CD14-positive monocyte (primary cell): Measurements from ENCODE around the gene SPSB3. TPM values are rescaled to one million over a fixed set of nuclear protein-coding genes. Genes with fewer than 3 reads are reported as not detected.

Experiments used
- DNase-seq, 3 donors: peaks; one replicate each; pipeline ENCODE4 v3.0.0-alpha.2; 2011 to 2022
- H2AFZ ChIP-seq: 2 replicates; pipeline ENCODE4 v1.6.0; 2012; ENCODE audit warnings: mild to moderate bottlenecking, low read depth, low read length, inconsistent platforms; ENCODE audit not compliant: insufficient read depth, poor library complexity, severe bottlenecking
- H3K27ac ChIP-seq, 2 donors: 1 replicate in 1 of 2; 2 replicates in 1 of 2; pipeline ENCODE4 v1.5.1; 2012 to 2013; ENCODE audit warnings: low read length in 2 of 2, control low read depth in 1 of 2, inconsistent platforms in 1 of 2, low read depth in 1 of 2, mild to moderate bottlenecking in 1 of 2
- H3K27me3 ChIP-seq, 2 donors: one replicate each; pipeline versions ENCODE4 v1.6.0 to v1.6.1; 2011 to 2013; ENCODE audit warnings: low read length in 2 of 2; ENCODE audit not compliant: control insufficient read depth in 2 of 2, insufficient read depth in 2 of 2
- H3K36me3 ChIP-seq, 2 donors: replicated peaks in 1 of 2; 1 replicate in 1 of 2; 2 replicates in 1 of 2; pipeline versions ENCODE4 v1.5.1 to v1.6.1; 2012 to 2013; ENCODE audit warnings: low read length in 2 of 2, control low read depth in 1 of 2, inconsistent platforms in 1 of 2, mild to moderate bottlenecking in 1 of 2; ENCODE audit not compliant: insufficient read depth in 2 of 2, control insufficient read depth in 1 of 2
- H3K4me1 ChIP-seq, 2 donors: 1 replicate in 1 of 2; 2 replicates in 1 of 2; pipeline versions ENCODE4 v1.5.1 to v1.6.1; 2012 to 2013; ENCODE audit warnings: low read length in 2 of 2, control low read depth in 1 of 2, inconsistent platforms in 1 of 2, mild to moderate bottlenecking in 1 of 2, moderate library complexity in 1 of 2; ENCODE audit not compliant: insufficient read depth in 2 of 2, control insufficient read depth in 1 of 2
- H3K4me2 ChIP-seq: replicated peaks from 2 replicates; pipeline ENCODE3; 2012; ENCODE audit warnings: low read length, moderate library complexity, mild to moderate bottlenecking; ENCODE audit not compliant: poor library complexity, severe bottlenecking; ENCODE audit errors: extremely low read depth
- H3K4me3 ChIP-seq, 3 experiments: fragments of 200-600 bp in 1 of 3; sonication (generic) in 1 of 3; replicated peaks in 1 of 3; 1 replicate in 2 of 3; 2 replicates in 1 of 3; pipeline ENCODE4 v1.5.1; 2011 to 2013; ENCODE audit warnings: low read length in 3 of 3, mild to moderate bottlenecking in 3 of 3, control low read depth in 2 of 3, low read depth in 2 of 3, inconsistent platforms in 1 of 3, moderate library complexity in 1 of 3
- H3K79me2 ChIP-seq: 2 replicates; pipeline ENCODE4 v1.6.0; 2012; ENCODE audit warnings: mild to moderate bottlenecking, control low read depth, inconsistent platforms, low read length, moderate library complexity; ENCODE audit not compliant: insufficient read depth
- H3K9ac ChIP-seq: 2 replicates; pipeline ENCODE4 v1.6.0; 2017; ENCODE audit warnings: low read length, mild to moderate bottlenecking; ENCODE audit not compliant: insufficient read depth, poor library complexity, severe bottlenecking
- H3K9me3 ChIP-seq, 2 donors: replicated peaks in 1 of 2; 1 replicate in 1 of 2; 2 replicates in 1 of 2; pipeline versions ENCODE4 v1.5.1 to v1.6.1; 2012 to 2013; ENCODE audit warnings: low read length in 2 of 2, control low read depth in 1 of 2; ENCODE audit not compliant: control insufficient read depth in 1 of 2, insufficient read depth in 1 of 2
- H4K20me1 ChIP-seq: 2 replicates; pipeline ENCODE4 v1.6.0; 2012; ENCODE audit warnings: mild to moderate bottlenecking, low read length, control low read depth, moderate library complexity; ENCODE audit not compliant: insufficient read depth
- H3K27ac Mint-ChIP-seq, 7 donors: one replicate each; pipeline ENCODE4 v1.8.0; 2020; ENCODE audit warnings: mild to moderate bottlenecking in 7 of 7, mixed read lengths in 7 of 7, moderate library complexity in 6 of 7, inconsistent platforms in 2 of 7
- H3K27me3 Mint-ChIP-seq, 3 donors: one replicate each; pipeline ENCODE4 v1.8.0; 2021 to 2022; ENCODE audit warnings: low read depth in 3 of 3, mild to moderate bottlenecking in 3 of 3, mixed read lengths in 3 of 3, moderate library complexity in 3 of 3, inconsistent platforms in 1 of 3
- H3K36me3 Mint-ChIP-seq, 2 donors: one replicate each; pipeline ENCODE4 v1.8.0; 2020; ENCODE audit warnings: mixed read lengths in 2 of 2, inconsistent platforms in 1 of 2, mild to moderate bottlenecking in 1 of 2
- H3K4me1 Mint-ChIP-seq: one replicate; pipeline ENCODE4 v1.8.0; 2020; ENCODE audit warnings: mild to moderate bottlenecking, mixed read lengths
- H3K4me3 Mint-ChIP-seq, 2 donors: one replicate each; pipeline ENCODE4 v1.8.0; 2020; ENCODE audit warnings: mild to moderate bottlenecking in 2 of 2, mixed read lengths in 2 of 2, moderate library complexity in 1 of 2
- H3K9me3 Mint-ChIP-seq, 7 donors: one replicate each; pipeline ENCODE4 v1.8.0; 2020 to 2022; ENCODE audit warnings: mixed read lengths in 7 of 7, mild to moderate bottlenecking in 6 of 7, moderate library complexity in 6 of 7, inconsistent platforms in 2 of 7
- WGBS: methylation state at CpG from one replicate; pipeline ENCODE4 v1.1.5; 2013; ENCODE audit warnings: missing lambda C conversion rate; ENCODE audit not compliant: insufficient coverage; 5-methylcytosine and 5-hydroxymethylcytosine counted together
- intact Hi-C, 2 donors: fragments of 100-400 bp; cut with micrococcal nuclease; formaldehyde crosslinking; loops; one replicate each; pipeline versions ENCODE4 v1.15.0 to v1.15.1; 2023
- polyA plus RNA-seq, 3 donors: library from polyadenylated mRNA; depleted of rRNA in 1 of 3; unstranded in 2 of 3; stranded (reverse) in 1 of 3; fragments of 300-500 nt in 2 of 3; fragments of >200 nt in 1 of 3; fragmentation: Illumina TruSeq in 2 of 3; gene quantifications; 1 replicate in 2 of 3; 2 replicates in 1 of 3; pipeline ENCODE4 v1.2.3, GENCODE V29; 2012 to 2021
- TF ChIP-seq, protein P1 (sequence below): fragments of 200-600 bp; IDR thresholded peaks from one replicate; pipeline ENCODE4 v1.8.0; 2022; ENCODE audit warnings: antibody characterized with exemption, mild to moderate bottlenecking

The SPSB3 gene
- polyA plus RNA-seq, 3 donors, result 36.8 to 151 (median 40.2) TPM

DNA sequence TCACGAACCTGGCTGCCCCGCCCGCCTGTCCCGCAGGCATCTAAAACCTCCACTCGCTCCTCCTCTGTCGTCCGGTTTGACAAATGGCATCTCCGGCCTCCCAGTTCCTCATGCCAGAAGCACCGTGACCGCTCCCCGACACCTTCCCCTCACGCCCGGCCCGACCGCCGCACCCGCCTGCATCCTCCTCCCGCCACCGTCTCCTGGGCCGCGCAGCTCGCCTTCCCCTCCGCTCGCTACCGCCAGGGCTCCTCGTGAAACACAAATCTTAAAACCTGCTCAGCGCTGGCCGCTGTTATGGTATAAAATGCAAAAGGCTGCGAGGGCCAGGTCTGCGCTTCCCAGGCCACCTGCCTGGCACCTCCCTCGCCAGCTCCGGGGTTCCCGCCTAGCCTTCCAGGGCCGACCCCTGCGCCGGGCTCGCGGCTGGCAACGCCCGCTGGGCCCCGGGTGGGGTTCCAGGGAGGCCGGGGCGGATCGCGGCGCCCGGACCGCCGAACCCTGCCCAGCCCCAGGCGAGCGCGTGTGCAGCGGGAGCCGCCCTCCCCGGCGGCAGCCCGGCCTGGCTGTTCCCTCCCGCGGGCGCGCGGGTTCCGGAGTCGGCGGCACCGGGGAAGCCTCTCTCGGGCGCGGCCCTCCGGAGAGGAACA is 488 bp downstream of the SPSB3 start:
- H3K27ac Mint-ChIP-seq, result peak overlapping the region; percentile 82 to 93 (median 86)
- TF ChIP-seq, protein P1, sequence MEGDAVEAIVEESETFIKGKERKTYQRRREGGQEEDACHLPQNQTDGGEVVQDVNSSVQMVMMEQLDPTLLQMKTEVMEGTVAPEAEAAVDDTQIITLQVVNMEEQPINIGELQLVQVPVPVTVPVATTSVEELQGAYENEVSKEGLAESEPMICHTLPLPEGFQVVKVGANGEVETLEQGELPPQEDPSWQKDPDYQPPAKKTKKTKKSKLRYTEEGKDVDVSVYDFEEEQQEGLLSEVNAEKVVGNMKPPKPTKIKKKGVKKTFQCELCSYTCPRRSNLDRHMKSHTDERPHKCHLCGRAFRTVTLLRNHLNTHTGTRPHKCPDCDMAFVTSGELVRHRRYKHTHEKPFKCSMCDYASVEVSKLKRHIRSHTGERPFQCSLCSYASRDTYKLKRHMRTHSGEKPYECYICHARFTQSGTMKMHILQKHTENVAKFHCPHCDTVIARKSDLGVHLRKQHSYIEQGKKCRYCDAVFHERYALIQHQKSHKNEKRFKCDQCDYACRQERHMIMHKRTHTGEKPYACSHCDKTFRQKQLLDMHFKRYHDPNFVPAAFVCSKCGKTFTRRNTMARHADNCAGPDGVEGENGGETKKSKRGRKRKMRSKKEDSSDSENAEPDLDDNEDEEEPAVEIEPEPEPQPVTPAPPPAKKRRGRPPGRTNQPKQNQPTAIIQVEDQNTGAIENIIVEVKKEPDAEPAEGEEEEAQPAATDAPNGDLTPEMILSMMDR, result no peak
- H3K27me3 Mint-ChIP-seq, result no peaks in the 10 kb centered on the region
- WGBS, result under 1% methylated on average over 70 of the region's 70 CpGs
- H3K27me3 ChIP-seq, result no peaks in the 10 kb centered on the region
- H3K79me2 ChIP-seq, result peaks cover 62% of the 10 kb centered on the region
- peak overlapping the region; percentile 84 for H3K9ac ChIP-seq
- H3K36me3 ChIP-seq, result peaks cover 24 to 27% of the 10 kb centered on the region in 2 donors
- intact Hi-C loops, result loop anchor here (1.0 to 10.0 kb wide), 7 partner anchors 9 to 357 kb away; partner anchors contain the start of genes FAHD1 (in 2 of the 2), HAGH (in 2 of the 2), MAPK8IP3 (in 1 of the 2) and MRPS34 (in 1 of the 2)
- peak overlapping the region; percentile 83 for H2AFZ ChIP-seq
- peak overlapping the region; percentile 85 to 91 for H3K4me3 Mint-ChIP-seq
- H3K4me1 Mint-ChIP-seq, result peaks cover 27% of the 10 kb centered on the region
- peaks cover 73% of the 10 kb centered on the region for H4K20me1 ChIP-seq
- peak overlapping the region; percentile 88 for H3K4me2 ChIP-seq
- no peaks in the 10 kb centered on the region for H3K9me3 Mint-ChIP-seq
- no peaks in the 10 kb centered on the region for H3K9me3 ChIP-seq
- peak; percentile 11 to 42 (median 24) for DNase-seq
- peaks cover 25 to 33% of the 10 kb centered on the region in 2 donors for H3K4me1 ChIP-seq
- H3K36me3 Mint-ChIP-seq, result peaks cover 9 to 42% of the 10 kb centered on the region in 2 donors
- peak overlapping the region; percentile 52 to 82 for H3K27ac ChIP-seq
- peak overlapping the region; percentile 45 to 94 (median 60) for H3K4me3 ChIP-seq

DNA sequence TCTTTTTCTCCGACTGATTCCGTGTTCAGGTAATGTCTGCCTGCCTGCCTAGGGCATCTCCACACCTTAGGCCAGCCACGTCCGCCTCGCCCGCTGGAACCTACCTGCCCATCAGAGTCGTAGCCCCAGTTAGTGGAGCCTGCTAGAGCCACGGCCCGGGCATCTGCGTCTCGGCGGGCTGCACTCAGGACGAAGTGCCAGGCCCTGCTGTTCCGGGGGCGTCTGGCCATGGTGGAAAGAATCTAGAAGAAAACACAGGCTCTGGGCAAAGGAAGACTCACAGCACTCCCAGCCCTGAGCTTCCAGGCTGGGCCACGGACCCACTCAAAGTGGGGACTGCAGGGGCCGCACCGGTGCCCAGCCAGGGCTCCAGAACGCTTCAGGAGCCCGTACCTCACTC is 1.1 kb downstream of the SPSB3 start:
- peaks cover 27% of the 10 kb centered on the region for H3K4me1 Mint-ChIP-seq
- Histone ChIP-seq H3K4me1 (peaks cover 25 to 33% of the 10 kb centered on the region in 2 donors), H2AFZ (no peak overlapping the region), H3K79me2 (peaks cover 58% of the 10 kb centered on the region), H3K27ac (peak overlapping the region; percentile 52 to 82), H3K27me3 (no peaks in the 10 kb centered on the region), H3K4me3 (peak overlapping the region; percentile 45 to 94 (median 60)), H4K20me1 (peaks cover 73% of the 10 kb centered on the region), H3K9ac (peak overlapping the region; percentile 84), H3K9me3 (no peaks in the 10 kb centered on the region), H3K36me3 (peaks cover 24 to 29% of the 10 kb centered on the region in 2 donors), H3K4me2 (peak overlapping the region; percentile 88)
- no peaks in the 10 kb centered on the region for H3K9me3 Mint-ChIP-seq
- H3K36me3 Mint-ChIP-seq, result peaks cover 11 to 45% of the 10 kb centered on the region in 2 donors
- DNase-seq, result no peak
- intact Hi-C loops, result loop anchor here (5.0 to 10.0 kb wide), 4 partner anchors 46 to 356 kb away; partner anchors contain the start of genes FAHD1 (in 1 of the 2), HAGH (in 1 of the 2), MAPK8IP3 (in 1 of the 2) and NTHL1 (in 1 of the 2)
- H3K4me3 Mint-ChIP-seq, result peak overlapping the region; percentile 85 to 91
- peak overlapping the region; percentile 80 to 93 (median 86) for H3K27ac Mint-ChIP-seq
- TF ChIP-seq, protein P1, result no peak
- WGBS, result 84% methylated on average over 20 of the region's 20 CpGs
- no peaks in the 10 kb centered on the region for H3K27me3 Mint-ChIP-seq
